KMS-11 (cell line): ENCODE data around the gene COPA.

Source experiments
- H2AFZ ChIP-seq: fragments of 200-600 bp; sonication (generic); 2 replicates; pipeline ENCODE4 v1.6.1; 2016; ENCODE audit warnings: antibody characterized with exemption, mixed run types, low read depth
- H3K27ac ChIP-seq: fragments of 200-600 bp; sonication (generic); 2 replicates; pipeline ENCODE4 v1.6.1; 2016; ENCODE audit warnings: mild to moderate bottlenecking, mixed run types
- H3K27me3 ChIP-seq: fragments of 200-600 bp; sonication (generic); 2 replicates; pipeline ENCODE4 v1.6.1; 2017; ENCODE audit warnings: mild to moderate bottlenecking, low read depth, mixed run types, moderate library complexity; ENCODE audit not compliant: insufficient read depth
- H3K36me3 ChIP-seq: fragments of 200-600 bp; sonication (generic); 2 replicates; pipeline ENCODE4 v1.6.1; 2017; ENCODE audit warnings: mild to moderate bottlenecking, mixed run types; ENCODE audit not compliant: insufficient read depth
- H3K4me1 ChIP-seq: fragments of 200-600 bp; sonication (generic); 2 replicates; pipeline ENCODE4 v1.6.1; 2016; ENCODE audit warnings: mild to moderate bottlenecking, low read depth, mixed run types; ENCODE audit not compliant: poor library complexity, severe bottlenecking
- H3K4me2 ChIP-seq: fragments of 200-600 bp; sonication (generic); 2 replicates; pipeline ENCODE4 v1.7.0; 2016; ENCODE audit warnings: mild to moderate bottlenecking, mixed run types
- H3K4me3 ChIP-seq: fragments of 200-600 bp; sonication (generic); IDR thresholded peaks from 2 replicates; pipeline ENCODE4 v1.6.1; 2017; ENCODE audit warnings: low read depth, low read length, mixed read lengths; ENCODE audit not compliant: insufficient read depth
- H3K79me2 ChIP-seq: fragments of 200-600 bp; sonication (generic); 2 replicates; pipeline ENCODE4 v1.6.1; 2016; ENCODE audit warnings: low read depth, mixed run types; ENCODE audit not compliant: insufficient read depth
- H3K9ac ChIP-seq: fragments of 200-600 bp; sonication (generic); 2 replicates; pipeline ENCODE4 v1.6.1; 2016; ENCODE audit warnings: mild to moderate bottlenecking, mixed run types
- H4K20me1 ChIP-seq: fragments of 200-600 bp; sonication (generic); 2 replicates; pipeline ENCODE4 v1.6.1; 2016; ENCODE audit warnings: mild to moderate bottlenecking, mixed run types; ENCODE audit not compliant: insufficient read depth
- TF ChIP-seq, protein P1 (sequence below): fragments of 200-600 bp; sonication (generic); conservative IDR thresholded peaks from 2 replicates; pipeline ENCODE4 v1.6.1; 2017; ENCODE audit warnings: low read depth, mild to moderate bottlenecking, antibody characterized with exemption, low read length, moderate library complexity, mixed read lengths

The COPA gene

DNA sequence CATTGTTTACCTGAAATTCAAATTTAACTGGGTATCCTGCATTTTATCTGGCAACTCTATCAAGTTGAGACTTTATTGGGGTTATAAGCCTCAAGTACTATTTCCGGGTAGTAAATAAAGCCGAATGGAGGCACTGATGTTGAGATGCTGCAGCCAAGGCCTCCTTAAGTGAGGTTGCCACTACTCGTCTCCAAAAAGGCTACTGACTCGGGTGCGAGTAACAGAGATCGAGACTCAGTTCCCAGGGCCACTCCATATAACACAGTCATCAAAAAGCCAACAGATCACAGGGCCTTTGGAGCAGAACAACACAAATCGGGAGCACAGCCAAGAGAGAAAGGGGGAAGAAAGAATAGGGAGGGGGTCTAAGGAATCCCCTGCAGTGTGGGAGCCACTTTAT is 524 bp downstream of the COPA start:
- H3K36me3 ChIP-seq = peaks cover 26% of the 10 kb centered on the region; the same call in 1 of the 2 replicates

DNA sequence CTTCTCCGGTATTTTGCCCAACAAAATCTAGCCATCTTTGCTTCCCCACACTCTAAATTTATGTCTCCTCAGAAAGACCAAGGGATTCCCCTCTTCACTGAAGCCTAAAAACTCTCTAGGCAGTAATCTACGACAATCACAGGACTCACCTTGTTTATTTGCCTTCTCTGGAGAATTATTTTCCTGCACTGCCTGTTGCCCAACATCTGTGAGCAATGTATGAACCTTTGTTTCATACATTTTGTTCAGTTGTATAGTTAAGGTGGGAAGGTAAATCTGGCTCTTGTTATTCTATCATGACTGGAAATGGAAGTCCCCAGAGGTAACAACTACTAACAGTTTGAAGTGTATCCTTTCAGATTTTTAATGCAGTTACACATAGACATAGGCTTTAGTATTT is 2.2 kb downstream of the COPA start:
- Histone ChIP-seq H3K4me1 (peaks cover 32% of the 10 kb centered on the region), H3K9ac (no peak overlapping the region), H3K4me3 (no peak overlapping the region), H4K20me1 (no peaks in the 10 kb centered on the region), H3K27me3 (no peaks in the 10 kb centered on the region), H3K27ac (no peak overlapping the region), H2AFZ (no peak overlapping the region), H3K4me2 (no peak overlapping the region; the same call in 1 of the 2 replicates), H3K79me2 (peaks cover 80% of the 10 kb centered on the region), H3K36me3 (peaks cover 27% of the 10 kb centered on the region; the same call in 1 of the 2 replicates)
- TF ChIP-seq, protein P1, sequence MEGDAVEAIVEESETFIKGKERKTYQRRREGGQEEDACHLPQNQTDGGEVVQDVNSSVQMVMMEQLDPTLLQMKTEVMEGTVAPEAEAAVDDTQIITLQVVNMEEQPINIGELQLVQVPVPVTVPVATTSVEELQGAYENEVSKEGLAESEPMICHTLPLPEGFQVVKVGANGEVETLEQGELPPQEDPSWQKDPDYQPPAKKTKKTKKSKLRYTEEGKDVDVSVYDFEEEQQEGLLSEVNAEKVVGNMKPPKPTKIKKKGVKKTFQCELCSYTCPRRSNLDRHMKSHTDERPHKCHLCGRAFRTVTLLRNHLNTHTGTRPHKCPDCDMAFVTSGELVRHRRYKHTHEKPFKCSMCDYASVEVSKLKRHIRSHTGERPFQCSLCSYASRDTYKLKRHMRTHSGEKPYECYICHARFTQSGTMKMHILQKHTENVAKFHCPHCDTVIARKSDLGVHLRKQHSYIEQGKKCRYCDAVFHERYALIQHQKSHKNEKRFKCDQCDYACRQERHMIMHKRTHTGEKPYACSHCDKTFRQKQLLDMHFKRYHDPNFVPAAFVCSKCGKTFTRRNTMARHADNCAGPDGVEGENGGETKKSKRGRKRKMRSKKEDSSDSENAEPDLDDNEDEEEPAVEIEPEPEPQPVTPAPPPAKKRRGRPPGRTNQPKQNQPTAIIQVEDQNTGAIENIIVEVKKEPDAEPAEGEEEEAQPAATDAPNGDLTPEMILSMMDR = no peak

More for the DNA sequence above, 524 bp downstream of the COPA start:
- H3K4me1 ChIP-seq = peaks cover 32% of the 10 kb centered on the region
- peak overlapping the region; percentile 65 for H3K27ac ChIP-seq
- H3K27me3 ChIP-seq = no peaks in the 10 kb centered on the region
- H3K4me3 ChIP-seq = peak overlapping the region; percentile 99
- peak overlapping the region; percentile 87 for H3K9ac ChIP-seq
- no peaks in the 10 kb centered on the region for H4K20me1 ChIP-seq
- H2AFZ ChIP-seq = peak overlapping the region; percentile 82
- peak overlapping the region; percentile 91 for H3K4me2 ChIP-seq
- TF ChIP-seq, protein P1 = no peak
- peaks cover 78% of the 10 kb centered on the region for H3K79me2 ChIP-seq

DNA sequence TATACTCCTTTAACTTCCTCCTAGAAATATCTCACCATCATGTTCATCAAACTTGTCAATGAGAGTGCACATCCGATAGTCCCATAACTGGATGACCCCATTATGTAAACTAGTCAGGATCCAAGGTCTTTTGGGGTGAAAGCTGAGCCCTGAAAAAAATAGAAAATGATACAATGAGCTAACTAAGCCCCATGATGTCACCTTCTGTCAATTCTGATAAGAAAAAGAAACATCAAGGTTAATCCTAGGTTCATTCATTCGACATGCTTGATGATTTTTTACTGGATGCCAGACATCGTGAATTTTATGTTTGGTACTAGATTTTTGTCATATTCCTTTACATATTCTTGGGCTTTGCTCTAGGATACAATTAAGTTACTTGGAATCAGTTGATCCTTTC is 2.9 kb downstream of the COPA start:
- TF ChIP-seq, protein P1 = no peak
- no peak overlapping the region for H3K9ac ChIP-seq
- no peak overlapping the region for H3K27ac ChIP-seq
- H3K4me1 ChIP-seq = peaks cover 32% of the 10 kb centered on the region
- H3K27me3 ChIP-seq = no peaks in the 10 kb centered on the region
- peaks cover 27% of the 10 kb centered on the region; the same call in 1 of the 2 replicates for H3K36me3 ChIP-seq
- H3K79me2 ChIP-seq = peaks cover 73% of the 10 kb centered on the region
- H3K4me3 ChIP-seq = no peak overlapping the region
- no peak overlapping the region; the same call in 1 of the 2 replicates for H3K4me2 ChIP-seq
- H2AFZ ChIP-seq = no peak overlapping the region
- H4K20me1 ChIP-seq = no peaks in the 10 kb centered on the region

GRCh38 chr1:160338580-160338979 is 4.5 kb downstream of the COPA start:
- H2AFZ ChIP-seq = no peak overlapping the region
- peaks cover 58% of the 10 kb centered on the region for H3K79me2 ChIP-seq
- H4K20me1 ChIP-seq = no peaks in the 10 kb centered on the region
- no peak overlapping the region for H3K4me2 ChIP-seq
- H3K4me3 ChIP-seq = no peak overlapping the region
- no peak overlapping the region for H3K27ac ChIP-seq
- H3K9ac ChIP-seq = no peak overlapping the region
- peaks cover 27% of the 10 kb centered on the region; the same call in 1 of the 2 replicates for H3K36me3 ChIP-seq
- TF ChIP-seq, protein P1 = no peak
- peaks cover 21% of the 10 kb centered on the region for H3K4me1 ChIP-seq
- H3K27me3 ChIP-seq = no peaks in the 10 kb centered on the region
